ENCODE measurements around the gene CNN1.

The CNN1 gene

GRCh38 chr19:11519138-11519537 is 19.5 kb upstream of the CNN1 start:
- no peak overlapping the region for H3K4me3 ChIP-seq (ENCODE audit: low read depth, low read length)
- TF ChIP-seq MYC (IDR thresholded peaks at IDR 0.05; ENCODE audit: low read depth, low read length) (no peak), POLR2A (IDR thresholded peaks at IDR 0.05; ENCODE audit: extremely low read depth, insufficient read length) (no peak), CTCF (IDR thresholded peaks at IDR 0.05; ENCODE audit: low read depth, low read length) (no peak)
- TF ChIP-seq, protein P1, sequence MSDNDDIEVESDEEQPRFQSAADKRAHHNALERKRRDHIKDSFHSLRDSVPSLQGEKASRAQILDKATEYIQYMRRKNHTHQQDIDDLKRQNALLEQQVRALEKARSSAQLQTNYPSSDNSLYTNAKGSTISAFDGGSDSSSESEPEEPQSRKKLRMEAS (IDR thresholded peaks at IDR 0.05; ENCODE audit: low read depth, low read length): no peak
- no peak for DNase-seq (ENCODE audit: low read depth)

DNA sequence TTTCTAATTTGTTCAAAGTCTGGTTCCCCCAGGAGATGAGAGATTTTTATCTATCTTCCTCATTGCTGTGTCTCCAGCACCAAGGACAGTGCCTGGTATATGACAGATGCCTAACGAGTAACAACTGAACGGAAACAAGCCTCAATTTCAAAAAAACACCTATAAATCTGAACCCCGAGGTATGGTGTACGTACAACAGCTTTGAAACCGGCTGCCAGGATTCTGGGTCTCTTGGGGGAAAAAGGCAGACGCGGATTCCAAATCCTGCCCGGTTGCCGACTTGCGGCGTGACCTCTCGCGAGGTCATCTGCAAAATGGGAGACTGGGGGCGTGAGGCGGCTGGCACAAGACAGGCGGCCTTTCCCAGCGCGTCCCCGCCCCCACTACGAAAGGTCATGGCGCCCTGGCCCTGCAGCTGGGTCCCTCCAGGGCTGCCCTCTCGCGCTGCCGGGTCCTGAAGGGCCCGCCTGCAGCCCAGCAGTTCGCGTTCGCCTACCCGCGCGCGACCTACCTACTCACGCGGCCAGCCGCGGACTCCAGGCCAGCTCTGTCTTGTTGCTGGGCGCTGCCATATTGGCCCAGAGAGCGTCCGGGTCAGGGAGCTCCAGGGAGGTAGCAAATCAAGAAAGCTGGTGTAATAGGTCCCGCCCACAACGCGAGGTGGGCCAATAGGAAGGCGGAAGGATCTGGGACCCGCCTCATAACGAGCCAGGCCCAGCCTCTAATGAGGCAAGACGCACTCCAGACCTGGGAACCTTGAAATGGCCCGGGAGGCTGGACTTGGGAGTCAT is 9.9 kb upstream of the CNN1 start, which contains the start of gene ECSIT:
Gene ECSIT, minus strand, starts transcription at position 584 of the 791 bp plus-strand sequence. CDS start 9,964 bp downstream, outside the sequence.
- H3K4me3 ChIP-seq (ENCODE audit: low read depth, low read length): peak within 1 kb of the TSS; percentile 85
- TF ChIP-seq MYC (IDR thresholded peaks at IDR 0.05; ENCODE audit: low read depth, low read length) (peak; percentile 81; the same call in 1 of the 2 replicates), CTCF (IDR thresholded peaks at IDR 0.05; ENCODE audit: low read depth, low read length) (no peak), POLR2A (IDR thresholded peaks at IDR 0.05; ENCODE audit: extremely low read depth, insufficient read length) (peak; percentile 42)
- TF ChIP-seq, protein P1 (IDR thresholded peaks at IDR 0.05; ENCODE audit: low read depth, low read length): peak; percentile 61
- peak; percentile 98 for DNase-seq (ENCODE audit: low read depth)

DNA sequence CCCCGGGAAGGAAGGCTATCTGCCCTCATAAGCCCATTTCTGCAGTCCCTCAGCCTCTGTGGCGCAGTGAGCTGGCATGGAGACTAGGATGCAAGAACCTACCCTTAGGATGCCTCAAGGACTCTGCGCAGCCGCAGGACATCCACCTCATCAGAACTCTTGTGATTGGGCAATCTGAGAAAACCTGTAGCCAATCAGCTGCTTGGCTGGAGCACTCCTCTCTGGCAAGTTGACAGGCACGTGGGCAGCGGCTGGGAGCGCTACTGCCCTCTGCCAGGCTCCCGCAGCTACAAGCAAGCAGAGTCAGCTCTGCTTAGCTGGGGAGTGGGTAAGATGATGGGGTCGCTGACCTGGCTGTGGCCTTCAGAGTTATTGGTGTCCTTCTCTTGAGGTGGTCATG is 8.2 kb upstream of the CNN1 start:
- no peak overlapping the region for H3K4me3 ChIP-seq (ENCODE audit: low read depth, low read length)
- TF ChIP-seq MYC (IDR thresholded peaks at IDR 0.05; ENCODE audit: low read depth, low read length) (peak; percentile 84), CTCF (IDR thresholded peaks at IDR 0.05; ENCODE audit: low read depth, low read length) (peak; percentile 33), POLR2A (IDR thresholded peaks at IDR 0.05; ENCODE audit: extremely low read depth, insufficient read length) (no peak)
- TF ChIP-seq, protein P1 (IDR thresholded peaks at IDR 0.05; ENCODE audit: low read depth, low read length): peak; percentile 96
- peak; percentile 75 for DNase-seq (ENCODE audit: low read depth)

DNA sequence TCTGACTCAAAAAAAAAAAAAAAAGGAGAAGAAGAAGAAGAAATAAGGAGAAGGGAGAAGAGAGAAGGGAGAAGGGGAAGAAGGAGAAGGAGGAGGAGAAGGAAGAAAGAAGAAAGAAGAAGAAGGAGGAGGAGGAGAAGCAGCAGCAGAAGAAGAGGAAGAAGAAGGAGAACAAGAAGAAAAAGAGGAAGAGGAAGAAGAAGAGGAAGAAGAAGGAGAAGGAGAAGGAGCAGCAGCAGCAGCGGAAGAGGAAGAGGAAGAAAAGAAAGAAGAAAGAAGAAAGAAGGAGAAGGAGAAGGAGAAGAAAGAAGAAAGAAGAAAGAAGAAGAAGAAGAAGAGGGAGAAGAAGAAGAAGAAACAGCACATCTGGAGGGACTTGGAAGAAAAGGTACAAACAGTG is 4.1 kb upstream of the CNN1 start:
- DNase-seq (ENCODE audit: low read depth): no peak
- TF ChIP-seq MYC (IDR thresholded peaks at IDR 0.05; ENCODE audit: low read depth, low read length) (no peak), CTCF (IDR thresholded peaks at IDR 0.05; ENCODE audit: low read depth, low read length) (no peak), POLR2A (IDR thresholded peaks at IDR 0.05; ENCODE audit: extremely low read depth, insufficient read length) (no peak)
- TF ChIP-seq, protein P1 (IDR thresholded peaks at IDR 0.05; ENCODE audit: low read depth, low read length): no peak
- H3K4me3 ChIP-seq (ENCODE audit: low read depth, low read length): no peak overlapping the region

DNA sequence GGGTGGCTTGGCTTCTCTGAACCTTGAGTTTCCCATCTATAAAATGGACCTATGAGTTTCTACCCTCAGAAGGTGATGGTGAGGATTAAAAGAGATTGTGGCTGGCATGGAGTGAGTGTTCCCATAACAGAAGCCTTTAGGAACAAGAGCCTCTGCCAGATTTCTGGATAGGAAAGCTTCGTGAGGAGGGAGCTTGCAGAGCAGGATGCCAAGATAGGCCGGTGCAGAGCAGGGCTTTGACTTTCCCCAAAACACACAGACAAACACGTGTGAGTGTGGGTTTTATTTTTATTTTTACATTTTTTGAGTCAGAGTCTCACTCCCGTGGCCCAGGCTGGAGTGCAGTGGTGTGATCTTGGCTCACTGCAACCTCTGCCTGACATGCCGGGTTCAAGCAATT is 3.7 kb upstream of the CNN1 start:
- no peak for TF ChIP-seq MYC (IDR thresholded peaks at IDR 0.05; ENCODE audit: low read depth, low read length)
- TF ChIP-seq POLR2A (IDR thresholded peaks at IDR 0.05; ENCODE audit: extremely low read depth, insufficient read length): no peak
- TF ChIP-seq, protein P1 (IDR thresholded peaks at IDR 0.05; ENCODE audit: low read depth, low read length): no peak
- TF ChIP-seq CTCF (IDR thresholded peaks at IDR 0.05; ENCODE audit: low read depth, low read length): no peak
- no peak for DNase-seq (ENCODE audit: low read depth)
- H3K4me3 ChIP-seq (ENCODE audit: low read depth, low read length): no peak overlapping the region

All from NB4 (cell line).